Astrocyte of the cerebellum (primary cell): ENCODE data around the gene HTR7.
"Not testable (repeated sequence)": the region's sequence is repeated elsewhere in the genome, so short reads cannot be mapped to it uniquely, and the experiment has no call there.

Source experiments
- DNase-seq: peaks from one replicate; pipeline ENCODE4 v3.0.0-alpha.2; 2011; ENCODE audit warnings: low read depth
- H3K4me3 ChIP-seq: 2 replicates; pipeline ENCODE4 v1.5.1; 2011; ENCODE audit warnings: mild to moderate bottlenecking, low read depth, low read length, moderate library complexity
- in situ Hi-C: cut with HindIII; loops from 2 replicates; pipeline ENCODE4 v1.10.0; 2017; ENCODE audit warnings: low sequenced_read_pairs
- TF ChIP-seq, protein P1 (sequence below): IDR thresholded peaks from 2 replicates; pipeline ENCODE4 v1.5.1; 2012; ENCODE audit warnings: low read length, low read depth, moderate library complexity, mild to moderate bottlenecking; ENCODE audit errors: missing control alignments

HTR7 gene

DNA sequence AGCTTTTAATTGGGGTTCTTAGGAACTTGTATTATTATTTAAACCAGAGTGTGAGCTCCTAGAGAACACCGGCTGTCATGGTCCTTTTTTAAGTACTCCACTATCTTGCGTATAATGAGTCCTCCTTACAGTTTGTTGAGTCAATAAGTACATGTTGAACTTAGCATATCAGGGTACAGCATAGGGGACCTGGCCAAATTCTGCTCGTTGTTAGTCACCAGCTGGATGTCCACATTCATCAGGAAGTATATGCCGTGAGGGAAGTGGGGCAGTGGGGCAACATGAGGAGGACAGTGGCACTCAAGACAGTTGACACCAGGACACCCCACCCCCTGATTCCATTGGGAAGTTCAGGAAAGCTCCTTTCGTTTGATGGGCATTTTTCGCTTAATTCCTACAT is 30.5 kb upstream of the HTR7 start:
- no peak for DNase-seq
- TF ChIP-seq, protein P1, sequence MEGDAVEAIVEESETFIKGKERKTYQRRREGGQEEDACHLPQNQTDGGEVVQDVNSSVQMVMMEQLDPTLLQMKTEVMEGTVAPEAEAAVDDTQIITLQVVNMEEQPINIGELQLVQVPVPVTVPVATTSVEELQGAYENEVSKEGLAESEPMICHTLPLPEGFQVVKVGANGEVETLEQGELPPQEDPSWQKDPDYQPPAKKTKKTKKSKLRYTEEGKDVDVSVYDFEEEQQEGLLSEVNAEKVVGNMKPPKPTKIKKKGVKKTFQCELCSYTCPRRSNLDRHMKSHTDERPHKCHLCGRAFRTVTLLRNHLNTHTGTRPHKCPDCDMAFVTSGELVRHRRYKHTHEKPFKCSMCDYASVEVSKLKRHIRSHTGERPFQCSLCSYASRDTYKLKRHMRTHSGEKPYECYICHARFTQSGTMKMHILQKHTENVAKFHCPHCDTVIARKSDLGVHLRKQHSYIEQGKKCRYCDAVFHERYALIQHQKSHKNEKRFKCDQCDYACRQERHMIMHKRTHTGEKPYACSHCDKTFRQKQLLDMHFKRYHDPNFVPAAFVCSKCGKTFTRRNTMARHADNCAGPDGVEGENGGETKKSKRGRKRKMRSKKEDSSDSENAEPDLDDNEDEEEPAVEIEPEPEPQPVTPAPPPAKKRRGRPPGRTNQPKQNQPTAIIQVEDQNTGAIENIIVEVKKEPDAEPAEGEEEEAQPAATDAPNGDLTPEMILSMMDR, result no peak
- in situ Hi-C loops, result no loop called here
- no peak overlapping the region for H3K4me3 ChIP-seq

DNA sequence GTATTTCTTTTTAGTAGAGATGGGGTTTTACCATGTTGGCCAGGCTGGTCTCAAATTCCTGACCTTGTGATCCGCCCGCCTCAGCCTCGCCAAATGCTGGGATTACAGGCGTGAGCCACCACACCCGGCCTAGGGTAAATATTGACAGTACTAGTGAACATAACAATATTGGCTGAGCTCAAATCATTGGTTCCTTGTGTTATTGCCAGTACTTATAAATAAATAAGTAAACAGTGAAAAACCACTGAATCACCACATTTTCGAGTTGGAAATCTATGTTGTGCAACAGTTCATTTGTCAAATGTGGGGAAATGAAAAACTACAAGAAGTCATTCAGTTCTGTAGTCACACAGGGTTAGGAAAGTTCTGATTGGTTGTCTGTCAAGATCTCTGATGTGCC is 29.7 kb upstream of the HTR7 start:
- in situ Hi-C loops, result no loop called here
- TF ChIP-seq, protein P1, result no peak
- no peak for DNase-seq
- H3K4me3 ChIP-seq, result no peak overlapping the region

DNA sequence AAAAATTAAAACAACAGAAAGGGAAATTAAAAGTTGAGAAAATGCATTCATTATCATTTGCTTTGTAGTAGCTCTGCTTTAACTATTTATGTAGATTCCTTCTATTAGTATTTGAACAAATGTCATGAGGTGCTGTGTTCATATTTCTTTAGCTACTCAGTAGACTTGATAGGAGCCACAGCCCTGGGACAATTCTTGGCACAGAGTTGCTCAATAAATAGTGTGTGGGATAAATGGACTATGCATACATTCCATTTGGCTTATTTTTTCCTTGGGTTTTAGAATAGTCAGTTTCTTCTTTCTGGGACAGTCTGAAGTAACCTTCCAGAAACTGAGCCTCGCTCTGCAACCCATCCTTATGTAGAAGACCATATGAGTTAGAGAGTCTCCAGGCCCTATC is 27.3 kb upstream of the HTR7 start:
- no peak overlapping the region for H3K4me3 ChIP-seq
- TF ChIP-seq, protein P1, result no peak
- DNase-seq, result peak; percentile 35
- in situ Hi-C loops, result no loop called here

DNA sequence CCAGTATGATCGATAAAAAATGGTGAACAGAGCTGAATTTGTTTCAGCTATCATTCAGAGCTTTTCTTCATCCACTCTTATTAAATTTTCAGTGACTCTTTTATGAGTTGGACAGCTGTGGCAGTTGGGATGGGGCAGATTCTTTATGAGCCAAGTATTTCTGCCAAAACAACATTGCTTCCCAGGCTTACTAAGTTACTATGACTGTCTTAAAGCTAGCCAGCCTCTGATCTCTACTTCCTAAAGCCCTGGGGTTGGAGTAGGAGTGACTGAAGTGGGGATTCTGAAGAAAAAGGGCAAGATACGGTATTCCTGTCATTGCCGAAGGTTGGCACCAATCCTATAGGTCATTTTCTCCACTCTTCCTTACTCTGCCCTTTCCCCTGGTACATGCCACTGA is 26.6 kb upstream of the HTR7 start:
- no peak for DNase-seq
- in situ Hi-C loops, result no loop called here
- TF ChIP-seq, protein P1, result no peak
- H3K4me3 ChIP-seq, result no peak overlapping the region

DNA sequence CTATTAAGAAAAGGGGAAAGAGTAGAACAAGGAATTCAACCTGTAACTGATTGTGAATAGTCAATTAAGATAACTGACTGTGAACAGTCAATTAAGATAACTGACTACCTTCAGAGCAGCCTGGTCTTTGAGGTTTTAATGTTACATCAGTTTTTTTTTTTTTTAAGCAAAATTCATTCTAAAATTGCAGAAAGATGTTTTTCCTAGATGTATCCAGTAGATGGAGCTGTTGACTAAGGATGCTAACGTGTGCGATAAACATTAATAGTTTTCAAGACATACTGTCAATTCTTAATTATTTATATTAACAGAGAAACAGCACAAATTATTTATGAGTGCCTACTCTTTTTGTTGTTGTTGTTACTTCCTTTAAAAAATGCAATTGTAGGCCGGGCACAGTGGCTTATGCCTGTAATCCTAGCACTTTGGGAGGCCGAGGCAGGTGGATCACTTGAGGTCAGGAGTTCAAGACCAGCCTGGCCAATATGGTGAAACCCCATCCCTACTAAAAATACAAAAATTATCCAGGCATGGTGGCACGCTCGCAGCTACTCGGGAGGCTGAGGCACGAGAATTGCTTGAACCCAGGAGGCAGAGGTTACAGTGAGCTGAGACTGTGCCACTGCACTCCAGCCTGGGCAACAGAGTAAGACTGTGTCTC is 22.4 kb upstream of the HTR7 start:
- in situ Hi-C loops, DNase-seq, H3K4me3 ChIP-seq: not testable (repeated sequence)
- TF ChIP-seq, protein P1, result peak; percentile 39

DNA sequence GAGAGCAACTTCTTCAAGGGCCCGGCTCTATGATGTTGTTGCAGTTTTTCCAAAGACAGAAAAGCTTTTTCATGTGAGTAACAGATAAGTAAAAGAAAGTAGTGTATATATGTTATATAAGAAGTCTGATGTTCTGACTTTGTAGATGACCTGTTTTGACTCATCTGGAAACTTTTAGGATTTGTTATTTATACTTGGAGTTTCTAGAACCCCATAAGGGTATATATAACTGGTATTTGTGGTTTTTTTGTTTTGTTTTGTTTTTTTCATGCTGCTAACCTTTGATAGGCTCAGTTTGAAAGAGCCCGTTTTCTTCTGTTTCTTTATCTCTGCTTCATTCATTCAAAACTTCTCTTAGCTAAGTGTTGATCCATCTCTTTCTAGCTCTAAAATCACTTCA is 21.2 kb upstream of the HTR7 start:
- DNase-seq, result no peak
- H3K4me3 ChIP-seq, result no peak overlapping the region
- TF ChIP-seq, protein P1, result no peak
- in situ Hi-C loops, result no loop called here
